Mesendoderm (in vitro differentiated cells): ENCODE results near the gene SIAH1.
"Not testable (repeated sequence)": the region's sequence is repeated elsewhere in the genome, so short reads cannot be mapped to it uniquely, and the experiment has no call there.

ENCODE experiments used
- DNase-seq: peaks from one replicate; pipeline ENCODE4 v3.0.0; 2013
- H2AK5ac ChIP-seq: 2 replicates; pipeline ENCODE4 v1.6.1; 2013; ENCODE audit warnings: low read length, inconsistent platforms
- H2BK120ac ChIP-seq: 2 replicates; pipeline ENCODE4 v1.6.1; 2013; ENCODE audit warnings: low read depth, mild to moderate bottlenecking, low read length, moderate library complexity, mixed read lengths
- H2BK15ac ChIP-seq: replicated peaks from 2 replicates; pipeline ENCODE4 v1.6.1; 2013; ENCODE audit warnings: low read depth, mild to moderate bottlenecking, moderate library complexity
- H2BK5ac ChIP-seq: 2 replicates; pipeline ENCODE4 v1.6.1; 2013; ENCODE audit warnings: low read length, inconsistent platforms
- H3K18ac ChIP-seq: 2 replicates; pipeline ENCODE4 v1.6.1; 2013; ENCODE audit warnings: mild to moderate bottlenecking, low read length, mixed read lengths
- H3K23ac ChIP-seq: one replicate; pipeline ENCODE4 v1.6.1; 2013; ENCODE audit warnings: low read length
- H3K27ac ChIP-seq: 2 replicates; pipeline ENCODE4 v1.5.1; 2013; ENCODE audit warnings: low read depth, mild to moderate bottlenecking, inconsistent platforms, low read length, moderate library complexity
- H3K27me3 ChIP-seq: 2 replicates; pipeline ENCODE4 v1.6.1; 2013; ENCODE audit warnings: low read length, control low read depth, mild to moderate bottlenecking, inconsistent platforms; ENCODE audit not compliant: insufficient read depth, poor library complexity
- H3K36me3 ChIP-seq: 2 replicates; pipeline ENCODE4 v1.6.1; 2013; ENCODE audit warnings: low read length, inconsistent platforms; ENCODE audit not compliant: control insufficient read depth, insufficient read depth
- H3K4ac ChIP-seq: one replicate; pipeline ENCODE4 v1.6.1; 2013; ENCODE audit warnings: low read depth, mild to moderate bottlenecking, low read length, moderate library complexity
- H3K4me1 ChIP-seq: 2 replicates; pipeline ENCODE4 v1.6.1; 2013; ENCODE audit warnings: low read depth, low read length, inconsistent platforms; ENCODE audit not compliant: control insufficient read depth
- H3K4me2 ChIP-seq: 2 replicates; pipeline ENCODE4 v1.6.1; 2013; ENCODE audit warnings: low read length
- H3K4me3 ChIP-seq: 2 replicates; pipeline ENCODE4 v1.5.1; 2013; ENCODE audit warnings: mild to moderate bottlenecking, low read length
- H3K56ac ChIP-seq: one replicate; pipeline ENCODE4 v1.6.1; 2013; ENCODE audit warnings: low read length
- H3K79me1 ChIP-seq: 2 replicates; pipeline ENCODE4 v1.6.1; 2013; ENCODE audit warnings: low read length, inconsistent platforms
- H3K79me2 ChIP-seq: 2 replicates; pipeline ENCODE4 v1.6.1; 2013; ENCODE audit warnings: mild to moderate bottlenecking, low read length; ENCODE audit not compliant: control insufficient read depth, insufficient read depth
- H3K9ac ChIP-seq: 2 replicates; pipeline ENCODE4 v1.6.1; 2013; ENCODE audit warnings: low read length, inconsistent platforms
- H4K5ac ChIP-seq: one replicate; pipeline ENCODE4 v1.6.1; 2013; ENCODE audit warnings: low read length
- H4K8ac ChIP-seq: one replicate; pipeline ENCODE4 v1.6.1; 2013; ENCODE audit warnings: low read depth, mild to moderate bottlenecking, control low read depth, low read length, moderate library complexity
- WGBS: extraction: QIAGEN DNeasy Blood & Tissue Kit; methylation state at CpG from one replicate; pipeline ENCODE4 v1.1.7; 2013; ENCODE audit warnings: low lambda C conversion rate, missing lambda C conversion rate; ENCODE audit not compliant: insufficient coverage; ENCODE audit errors: extremely low coverage; 5-methylcytosine and 5-hydroxymethylcytosine counted together

Gene SIAH1

GRCh38 chr16:48318630-48319029 is 66.6 kb downstream of the SIAH1 start:
- no peak overlapping the region for H2BK15ac ChIP-seq
- H3K4me1 ChIP-seq = no peaks in the 10 kb centered on the region
- H3K36me3 ChIP-seq = peaks cover 2% of the 10 kb centered on the region
- DNase-seq = peak; percentile 55
- H3K4ac ChIP-seq = no peak overlapping the region
- H3K4me2 ChIP-seq = no peak overlapping the region
- no peak overlapping the region for H3K18ac ChIP-seq
- no peak overlapping the region for H2AK5ac ChIP-seq
- no CpG with 5 or more reads among the region's 4 CpGs for WGBS
- no peak overlapping the region for H2BK120ac ChIP-seq
- H3K27ac ChIP-seq = no peak overlapping the region
- no peak overlapping the region for H4K8ac ChIP-seq
- H3K79me2 ChIP-seq = no peaks in the 10 kb centered on the region
- H3K9ac ChIP-seq = no peak overlapping the region
- H3K4me3 ChIP-seq = no peak overlapping the region
- H3K27me3 ChIP-seq = no peaks in the 10 kb centered on the region
- H3K79me1 ChIP-seq = no peaks in the 10 kb centered on the region
- H3K56ac ChIP-seq = no peak overlapping the region
- H2BK5ac ChIP-seq = no peak overlapping the region
- no peak overlapping the region for H4K5ac ChIP-seq
- no peak overlapping the region for H3K23ac ChIP-seq

GRCh38 chr16:48317614-48318315 is 67.4 kb downstream of the SIAH1 start:
- Histone ChIP-seq H2BK5ac (no peak overlapping the region), H3K4me1 (no peaks in the 10 kb centered on the region), H3K79me2 (no peaks in the 10 kb centered on the region), H4K8ac (no peak overlapping the region), H3K9ac (no peak overlapping the region), H2AK5ac (no peak overlapping the region), H3K23ac (no peak overlapping the region), H3K18ac (no peak overlapping the region), H2BK15ac (no peak overlapping the region), H2BK120ac (no peak overlapping the region), H3K4me2 (no peak overlapping the region), H4K5ac (no peak overlapping the region), H3K4ac (no peak overlapping the region), H3K36me3 (peaks cover 2% of the 10 kb centered on the region), H3K27ac (no peak overlapping the region), H3K79me1 (no peaks in the 10 kb centered on the region), H3K56ac (no peak overlapping the region), H3K27me3 (no peaks in the 10 kb centered on the region), H3K4me3 (no peak overlapping the region)
- WGBS = no CpG with 5 or more reads among the region's 2 CpGs
- peak; percentile 19 for DNase-seq

- DNase-seq = no peak
- no peak overlapping the region for H3K4me3 ChIP-seq
These were observed 68.2 kb downstream of the SIAH1 start for GRCh38 chr16:48317026-48317425.

GRCh38 chr16:48313905-48314304 is 71.3 kb downstream of the SIAH1 start:
- H3K4me2 ChIP-seq, H3K36me3 ChIP-seq, H2BK15ac ChIP-seq, H3K27ac ChIP-seq, H2AK5ac ChIP-seq, H2BK5ac ChIP-seq, H4K5ac ChIP-seq, H3K4me3 ChIP-seq, DNase-seq, H3K9ac ChIP-seq, H3K27me3 ChIP-seq, H4K8ac ChIP-seq, H3K23ac ChIP-seq, H3K18ac ChIP-seq, H3K56ac ChIP-seq, H3K4me1 ChIP-seq, H3K79me2 ChIP-seq, H3K4ac ChIP-seq, H3K79me1 ChIP-seq, H2BK120ac ChIP-seq: not testable (repeated sequence)
- WGBS = no CpG with 5 or more reads among the region's 3 CpGs

More at GRCh38 chr16:48317026-48317425, 68.2 kb downstream of the SIAH1 start:
- H2BK120ac ChIP-seq = no peak overlapping the region
- WGBS = no CpG with 5 or more reads among the region's 1 CpG
- H3K23ac ChIP-seq = no peak overlapping the region
- H3K9ac ChIP-seq = no peak overlapping the region
- H4K8ac ChIP-seq = no peak overlapping the region
- no peaks in the 10 kb centered on the region for H3K4me1 ChIP-seq
- H2AK5ac ChIP-seq = no peak overlapping the region
- H3K56ac ChIP-seq = no peak overlapping the region
- no peak overlapping the region for H3K4me2 ChIP-seq
- no peak overlapping the region for H3K27ac ChIP-seq
- no peak overlapping the region for H2BK15ac ChIP-seq
- no peak overlapping the region for H4K5ac ChIP-seq
- H3K18ac ChIP-seq = no peak overlapping the region
- no peak overlapping the region for H2BK5ac ChIP-seq
- no peak overlapping the region for H3K4ac ChIP-seq
- no peaks in the 10 kb centered on the region for H3K36me3 ChIP-seq
- H3K79me1 ChIP-seq = no peaks in the 10 kb centered on the region
- no peaks in the 10 kb centered on the region for H3K79me2 ChIP-seq
- H3K27me3 ChIP-seq = no peaks in the 10 kb centered on the region

GRCh38 chr16:48310908-48311641 is 74.1 kb downstream of the SIAH1 start:
- no peak overlapping the region for H2BK5ac ChIP-seq
- H3K4ac ChIP-seq = no peak overlapping the region
- no peaks in the 10 kb centered on the region for H3K36me3 ChIP-seq
- H3K79me2 ChIP-seq = no peaks in the 10 kb centered on the region
- no peaks in the 10 kb centered on the region for H3K27me3 ChIP-seq
- H3K4me3 ChIP-seq = no peak overlapping the region
- no peak overlapping the region for H4K5ac ChIP-seq
- DNase-seq = no peak
- H2AK5ac ChIP-seq = no peak overlapping the region
- no peaks in the 10 kb centered on the region for H3K79me1 ChIP-seq
- WGBS = no CpG with 5 or more reads among the region's 4 CpGs
- H2BK120ac ChIP-seq = no peak overlapping the region
- H3K23ac ChIP-seq = no peak overlapping the region
- H2BK15ac ChIP-seq = no peak overlapping the region
- no peaks in the 10 kb centered on the region for H3K4me1 ChIP-seq
- no peak overlapping the region for H4K8ac ChIP-seq
- no peak overlapping the region for H3K27ac ChIP-seq
- no peak overlapping the region for H3K56ac ChIP-seq
- no peak overlapping the region for H3K18ac ChIP-seq
- H3K9ac ChIP-seq = no peak overlapping the region
- no peak overlapping the region for H3K4me2 ChIP-seq
